HG03196 (cell line): Measurements from ENCODE around the gene KLC3.
"Not testable (repeated sequence)": the region's sequence is repeated elsewhere in the genome, so short reads cannot be mapped to it uniquely, and the experiment has no call there.

Source experiments
- ATAC-seq: cut with Tn5 transposase; IDR thresholded peaks from one replicate; pipeline ENCODE4 v1.9.1; 2021; ENCODE audit not compliant: unreplicated experiment

Gene KLC3

DNA sequence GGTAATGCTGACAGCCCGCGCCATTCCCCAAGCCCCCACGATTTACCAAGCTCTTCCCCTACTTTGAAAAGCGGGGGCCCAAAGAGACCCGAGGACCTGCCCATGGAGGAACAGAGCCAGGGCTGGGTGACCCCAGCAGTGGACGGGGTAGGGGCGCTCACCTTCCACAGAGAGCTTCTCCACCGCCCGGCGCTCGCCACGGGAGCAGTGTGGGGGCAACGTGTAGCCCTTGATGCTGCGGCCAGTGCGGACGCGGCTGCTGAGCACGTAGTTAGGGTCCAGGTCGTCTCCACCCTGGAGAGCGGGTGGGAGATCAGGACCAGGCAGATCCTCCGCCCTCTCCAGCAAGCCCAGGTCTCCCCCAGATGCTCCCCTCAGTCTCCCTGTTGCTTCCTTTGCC is 25.2 kb upstream of the KLC3 start:
- ATAC-seq = no peak

DNA sequence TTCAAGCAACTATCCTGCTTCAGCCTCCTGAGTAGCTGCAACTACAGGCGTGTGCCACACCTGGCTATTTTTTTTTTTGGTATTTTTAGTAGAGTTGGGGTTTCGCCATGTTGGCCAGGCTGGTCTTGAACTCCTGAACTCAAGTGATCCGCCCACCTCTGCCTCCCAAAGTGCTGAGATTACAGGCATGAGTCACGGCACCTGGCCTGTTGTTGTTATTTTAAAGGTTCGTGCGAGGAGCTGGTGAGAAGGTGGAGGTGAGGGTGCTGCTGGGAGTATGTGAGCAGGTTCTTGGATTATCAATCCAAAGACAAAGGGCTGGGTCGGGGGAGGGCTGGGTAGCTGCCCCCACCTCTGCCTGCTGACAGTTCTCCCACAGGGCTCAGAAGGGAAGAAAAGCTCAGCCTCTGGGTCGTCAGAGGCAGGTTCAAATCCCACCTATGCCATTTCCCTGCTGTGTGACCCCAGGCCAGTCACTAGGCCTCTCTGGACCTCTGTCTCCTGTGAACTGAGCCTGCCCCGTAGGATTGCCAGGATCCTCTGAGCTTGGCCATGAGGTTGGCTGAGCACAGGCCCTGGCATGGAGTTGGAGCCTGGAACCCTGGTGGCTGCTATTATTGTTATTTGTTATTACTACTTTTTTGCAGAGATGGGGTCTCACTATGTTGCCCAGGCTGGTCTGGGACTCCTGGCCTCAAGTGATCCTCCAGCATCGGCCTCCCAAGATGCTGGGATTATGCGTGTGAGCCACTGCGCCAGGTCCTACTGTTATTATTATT is 19.4 kb upstream of the KLC3 start:
- ATAC-seq = no peak

DNA sequence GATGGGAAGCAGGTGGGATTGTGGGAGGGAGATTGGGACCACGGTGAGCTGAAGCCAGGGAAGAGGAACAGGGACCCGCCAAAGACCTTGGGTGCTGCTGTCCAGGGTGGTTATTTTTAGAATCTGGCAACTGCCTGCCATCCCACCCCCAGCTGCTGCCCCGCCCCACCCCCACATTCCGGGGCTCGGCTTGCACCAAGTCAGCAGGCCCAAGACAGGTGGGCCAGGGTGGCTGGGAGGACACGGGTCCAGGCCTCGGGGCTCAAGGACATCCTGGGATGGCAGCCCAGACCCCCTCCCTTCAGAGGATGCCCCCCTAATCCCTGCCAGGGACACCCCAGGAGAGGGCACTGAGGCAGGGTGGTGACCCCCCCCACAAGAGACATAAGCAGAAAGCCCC is 18.7 kb upstream of the KLC3 start:
- no peak for ATAC-seq

DNA sequence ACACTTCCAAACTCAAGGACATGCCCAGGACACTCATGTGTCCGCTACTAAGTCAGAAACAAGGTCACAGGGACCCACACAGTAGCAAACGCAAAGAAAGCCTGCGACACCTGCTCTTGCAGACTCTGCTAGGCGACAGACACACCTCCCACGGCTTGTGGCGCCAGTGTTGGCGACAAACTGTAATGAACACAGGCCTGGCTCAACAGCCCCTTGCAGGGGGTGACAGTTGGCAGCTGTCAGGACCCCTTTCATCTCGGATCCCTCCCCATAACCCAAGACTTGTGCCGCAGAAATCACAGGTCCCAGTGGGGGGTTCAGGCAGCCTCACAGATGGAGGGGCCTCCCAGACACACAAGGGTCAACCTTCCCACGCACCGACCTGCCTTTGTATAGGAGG is 18.2 kb upstream of the KLC3 start:
- no peak for ATAC-seq

DNA sequence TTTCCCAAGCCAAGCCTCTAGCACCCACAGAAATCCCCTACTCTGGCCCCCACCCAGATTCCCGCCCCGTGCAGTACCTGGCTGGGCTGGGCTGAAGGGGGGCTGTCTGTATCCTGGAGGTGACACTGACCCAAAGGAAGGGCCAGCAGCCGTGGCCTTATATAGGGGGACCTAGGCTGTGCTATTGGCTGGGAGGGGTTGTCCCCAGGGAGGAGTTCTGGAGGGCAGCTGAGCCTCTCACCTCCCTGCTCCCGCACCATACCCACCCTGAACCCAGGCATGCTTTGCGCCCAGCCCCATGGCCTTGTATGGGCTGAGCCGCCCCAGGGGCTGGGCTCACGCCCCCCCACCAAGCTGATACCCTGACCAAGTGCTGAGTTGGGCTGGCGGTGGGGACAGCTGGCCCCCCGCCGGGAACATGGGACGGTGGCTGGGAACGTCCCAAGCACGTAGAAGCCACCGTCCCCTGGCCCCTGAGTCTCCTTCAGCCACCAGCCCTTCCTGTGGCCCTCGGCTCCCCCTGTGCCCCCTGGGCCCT is 17.7 kb upstream of the KLC3 start, which contains the start of gene CKM:
CKM (minus strand) TSS at position 132 of the 538 bp plus-strand sequence. CDS start 3,162 bp downstream, outside the sequence.
- ATAC-seq = no peak

DNA sequence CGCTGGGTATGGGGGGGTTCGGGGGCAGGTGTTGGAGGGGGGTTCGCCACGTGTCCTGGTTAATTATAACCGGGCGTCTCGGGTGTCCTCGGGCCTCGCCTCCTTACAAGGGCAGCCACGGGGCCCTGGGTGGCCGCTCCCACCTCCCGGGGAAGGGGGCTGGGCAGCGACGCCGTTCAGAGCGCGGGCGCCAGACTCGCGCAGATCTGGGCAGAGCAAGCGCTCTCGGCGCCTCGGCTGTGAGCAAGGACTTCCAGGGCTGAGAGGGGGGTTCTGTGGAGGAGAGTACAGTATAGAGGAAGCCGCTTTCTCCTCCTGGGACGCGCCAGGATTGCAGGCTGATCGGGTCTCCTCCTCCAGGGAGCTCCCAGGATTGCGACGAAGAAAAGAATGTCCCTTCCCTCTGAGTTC is 16.9 kb upstream of the KLC3 start:
- ATAC-seq = no peak

DNA sequence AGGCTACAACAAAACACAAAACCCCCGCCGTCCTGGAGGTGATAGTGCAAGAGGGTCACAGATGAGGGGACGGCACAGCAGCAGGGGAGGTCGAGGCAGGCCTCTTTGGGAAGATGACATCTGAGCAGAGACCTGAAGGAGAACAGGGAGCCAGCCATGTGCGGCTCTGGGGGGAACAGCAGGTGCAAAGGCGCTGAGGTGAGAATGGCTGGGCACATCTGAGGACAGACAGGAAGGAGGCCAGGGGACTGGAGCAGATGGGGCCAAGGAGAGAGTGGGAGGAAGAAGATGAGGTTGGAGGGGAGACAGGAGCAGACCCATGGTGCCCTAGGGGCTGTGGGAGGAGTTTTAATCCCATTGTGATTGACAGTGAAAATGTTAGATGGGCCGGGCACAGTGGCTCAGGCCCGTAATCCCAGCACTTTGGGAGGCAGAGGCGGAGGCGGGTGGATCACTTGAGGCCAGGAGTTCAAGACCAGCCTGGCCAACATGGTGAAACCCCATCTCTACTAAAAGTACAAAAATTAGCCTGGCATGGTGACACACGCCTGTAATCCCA is 16.1 kb upstream of the KLC3 start:
- ATAC-seq = no peak

DNA sequence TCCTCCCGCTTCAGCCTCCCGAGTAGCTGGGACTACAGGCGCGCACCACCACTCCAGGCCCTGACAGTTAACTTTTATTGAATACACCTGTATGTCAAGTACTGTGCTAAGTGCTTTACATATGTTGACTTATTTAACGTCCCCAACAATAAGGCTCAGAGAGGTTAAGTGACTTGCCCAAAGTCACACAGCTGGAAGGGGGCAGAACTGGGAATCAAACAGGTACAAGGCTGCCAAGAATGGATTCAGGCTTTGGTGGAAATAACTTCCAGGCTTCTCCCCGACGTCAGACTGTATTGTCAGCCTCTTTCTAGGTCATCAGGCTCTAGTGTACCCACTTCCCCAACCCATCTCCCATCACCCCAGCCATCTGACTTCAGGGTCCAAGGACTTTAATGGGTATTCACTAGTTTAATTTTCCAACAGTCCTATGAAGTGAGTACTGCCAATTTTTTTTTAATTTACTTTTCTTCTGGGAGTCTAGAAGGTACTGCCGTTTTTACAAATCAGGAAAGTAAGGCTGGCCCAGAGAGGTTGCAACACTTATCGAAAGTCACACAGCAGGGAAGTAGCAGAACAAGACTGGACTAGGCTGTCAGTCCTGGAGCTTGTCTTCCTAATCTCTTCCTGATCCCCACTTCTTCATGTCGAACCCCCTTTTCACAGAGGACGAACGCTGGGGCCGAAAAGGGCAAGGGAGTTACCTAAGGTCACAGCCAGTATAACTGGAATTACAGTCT is 13.0 kb upstream of the KLC3 start:
- ATAC-seq = no peak

DNA sequence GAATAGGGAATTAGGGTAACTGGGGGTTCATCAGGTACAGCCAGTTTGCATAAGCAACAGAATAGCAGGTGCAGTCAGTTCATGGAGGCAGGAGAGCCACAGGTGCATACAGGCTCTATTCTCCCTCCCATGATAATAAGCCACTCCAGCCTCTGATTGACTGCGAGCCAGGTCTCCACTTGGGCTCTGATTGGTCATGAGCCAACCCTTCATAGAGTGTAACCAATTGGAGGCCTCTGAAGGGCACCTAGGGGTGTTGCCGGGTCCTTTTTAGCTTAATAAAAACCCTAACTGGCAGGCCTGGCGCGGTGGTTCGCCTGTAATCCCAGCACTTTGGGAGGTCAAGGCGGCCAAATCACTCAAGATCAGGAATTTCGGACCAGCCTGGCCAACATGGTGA is 9.1 kb upstream of the KLC3 start:
- ATAC-seq = no peak

DNA sequence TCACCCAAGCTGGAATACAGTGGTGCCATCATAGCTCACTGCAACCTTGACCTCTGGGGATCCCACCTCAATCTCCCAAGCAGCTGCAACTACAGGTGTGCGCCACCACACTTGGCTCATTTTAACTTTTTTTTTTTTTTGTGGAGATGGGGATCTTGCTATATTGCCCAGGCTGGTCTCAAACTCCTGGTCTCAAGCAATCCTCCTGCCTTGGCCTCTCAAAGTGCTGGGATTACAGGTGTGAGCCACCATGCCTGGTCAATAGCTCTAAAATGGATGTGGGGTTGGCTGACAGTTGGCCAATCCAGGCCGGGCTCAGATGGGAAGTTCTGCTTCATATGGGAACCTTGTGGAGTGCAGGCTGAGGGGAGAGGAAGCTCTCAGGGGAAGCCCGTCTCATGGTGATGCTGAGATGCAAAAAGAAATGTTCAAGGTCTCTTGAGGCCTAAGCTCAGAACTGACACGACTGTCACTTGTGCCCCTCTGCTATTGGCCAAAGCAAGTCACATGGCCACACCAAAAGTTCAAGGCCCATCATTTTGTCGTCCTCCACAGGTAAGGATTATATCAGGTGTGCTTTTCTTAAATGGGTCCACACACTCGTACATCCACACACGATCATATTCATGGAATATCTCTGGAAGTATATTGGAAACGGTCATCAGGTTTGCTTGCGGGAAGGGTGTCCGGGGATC is 6.8 kb upstream of the KLC3 start:
- ATAC-seq = no peak

DNA sequence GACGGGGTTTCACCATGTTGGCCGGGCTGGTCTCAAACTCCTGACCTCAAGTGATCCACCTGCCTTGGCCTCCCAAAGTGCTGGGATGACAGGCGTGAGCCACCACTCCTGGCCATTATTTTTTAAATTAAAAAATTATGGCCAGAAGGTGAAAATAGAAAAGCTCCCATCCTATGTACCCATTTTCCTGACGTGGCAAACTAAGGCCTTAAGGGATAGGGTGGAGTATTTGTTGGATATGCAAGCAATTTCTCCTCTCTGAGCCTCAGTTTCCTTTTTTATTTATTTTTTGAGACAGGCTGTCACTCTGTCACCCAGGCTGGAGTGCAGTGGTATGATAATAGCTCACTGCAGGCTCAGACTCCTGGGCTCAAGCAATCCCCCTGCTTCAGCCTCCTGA is 5.7 kb upstream of the KLC3 start:
- not testable (repeated sequence) for ATAC-seq

DNA sequence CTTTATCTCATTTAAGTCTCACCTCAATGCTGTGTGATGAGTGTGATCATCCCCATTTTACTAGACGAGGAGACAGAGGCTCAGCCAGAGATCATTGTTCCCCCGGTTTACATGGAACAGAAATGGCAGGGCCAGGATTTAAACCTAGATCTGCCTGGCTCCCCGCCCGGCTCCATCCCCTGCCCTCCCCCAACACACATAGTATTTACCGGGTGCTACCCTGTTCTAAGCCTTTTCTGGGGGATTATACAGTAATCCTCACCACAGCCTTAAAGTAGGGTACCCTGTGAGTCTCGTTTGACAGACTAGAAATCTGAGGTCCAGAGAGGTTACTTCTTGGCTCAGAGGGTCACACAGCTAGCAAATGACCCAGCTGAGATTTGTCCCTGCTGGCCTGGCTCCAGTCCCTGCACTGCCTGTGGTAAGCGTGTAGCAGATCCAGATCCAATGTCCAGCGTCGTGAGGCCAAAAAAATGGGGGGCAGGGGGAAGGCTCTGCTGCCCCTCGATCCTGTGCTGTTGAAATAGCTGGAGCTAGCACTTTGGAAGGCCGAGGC is 3.8 kb upstream of the KLC3 start:
- ATAC-seq = no peak

DNA sequence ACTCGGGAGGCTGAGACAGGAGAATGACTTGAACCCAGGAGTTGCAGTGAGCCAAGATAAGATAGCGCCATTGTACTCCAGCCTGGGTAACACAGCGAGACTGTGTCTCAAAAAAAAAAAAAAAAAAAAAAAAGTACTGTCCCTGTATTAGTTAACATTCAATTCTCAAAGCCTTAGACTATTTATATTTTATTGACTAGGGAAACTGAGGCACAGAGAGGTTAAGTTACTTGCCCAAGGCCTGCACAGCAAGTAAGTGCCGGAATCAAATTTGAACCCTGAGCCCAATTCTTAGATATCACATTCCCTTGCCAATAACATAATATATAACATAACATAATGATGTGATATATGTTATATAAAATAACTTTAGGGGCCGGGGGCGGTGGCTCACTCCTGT is 921 bp upstream of the KLC3 start:
- no peak for ATAC-seq

DNA sequence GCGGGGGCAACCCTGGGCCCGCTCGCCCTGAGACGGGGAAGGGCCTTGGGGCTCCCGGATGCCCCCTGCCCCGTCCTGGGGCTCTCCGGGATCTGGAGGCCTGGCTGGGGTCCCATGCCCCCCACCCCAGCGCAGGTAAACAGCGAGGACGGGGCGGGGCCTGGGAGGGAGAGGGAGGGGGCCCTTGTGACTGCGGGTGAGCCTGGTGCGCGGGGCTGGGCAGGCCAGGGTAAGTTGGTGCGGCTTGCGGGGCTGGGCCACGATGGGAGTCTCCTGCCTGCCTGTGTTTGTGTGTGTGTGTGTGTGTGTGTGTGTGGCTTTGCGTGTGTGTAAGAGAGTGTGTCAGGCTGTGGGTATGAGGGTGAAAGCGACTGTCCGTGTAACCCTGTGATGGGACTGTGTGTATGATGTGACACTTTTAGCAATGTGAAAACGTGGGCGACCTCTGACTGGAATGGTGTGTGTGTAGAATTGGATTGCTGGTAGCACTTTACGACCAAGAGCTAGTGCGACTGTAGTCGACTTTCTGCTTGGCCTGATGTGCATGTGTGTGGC is 426 bp downstream of the KLC3 start:
- no peak for ATAC-seq

DNA sequence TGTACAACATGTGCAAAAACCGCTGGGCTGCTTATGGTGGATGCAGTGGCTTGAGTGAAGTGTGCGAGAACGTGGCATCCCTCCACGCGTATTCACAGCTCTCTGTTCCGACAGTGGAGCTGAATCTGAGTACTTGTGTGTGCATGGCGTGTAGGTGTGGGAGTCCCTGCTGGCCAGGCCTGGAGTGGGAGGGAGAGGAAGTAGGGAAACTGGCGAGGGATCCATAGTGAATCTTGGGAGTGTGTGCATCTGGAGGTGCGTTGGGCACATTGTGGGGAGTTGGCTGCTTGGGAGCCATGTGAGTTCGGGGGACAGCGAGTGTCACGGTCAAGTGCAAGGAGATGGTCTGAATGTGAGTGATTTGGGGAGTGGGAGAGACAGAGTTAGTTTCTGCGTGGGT is 2.4 kb downstream of the KLC3 start:
- ATAC-seq = no peak

DNA sequence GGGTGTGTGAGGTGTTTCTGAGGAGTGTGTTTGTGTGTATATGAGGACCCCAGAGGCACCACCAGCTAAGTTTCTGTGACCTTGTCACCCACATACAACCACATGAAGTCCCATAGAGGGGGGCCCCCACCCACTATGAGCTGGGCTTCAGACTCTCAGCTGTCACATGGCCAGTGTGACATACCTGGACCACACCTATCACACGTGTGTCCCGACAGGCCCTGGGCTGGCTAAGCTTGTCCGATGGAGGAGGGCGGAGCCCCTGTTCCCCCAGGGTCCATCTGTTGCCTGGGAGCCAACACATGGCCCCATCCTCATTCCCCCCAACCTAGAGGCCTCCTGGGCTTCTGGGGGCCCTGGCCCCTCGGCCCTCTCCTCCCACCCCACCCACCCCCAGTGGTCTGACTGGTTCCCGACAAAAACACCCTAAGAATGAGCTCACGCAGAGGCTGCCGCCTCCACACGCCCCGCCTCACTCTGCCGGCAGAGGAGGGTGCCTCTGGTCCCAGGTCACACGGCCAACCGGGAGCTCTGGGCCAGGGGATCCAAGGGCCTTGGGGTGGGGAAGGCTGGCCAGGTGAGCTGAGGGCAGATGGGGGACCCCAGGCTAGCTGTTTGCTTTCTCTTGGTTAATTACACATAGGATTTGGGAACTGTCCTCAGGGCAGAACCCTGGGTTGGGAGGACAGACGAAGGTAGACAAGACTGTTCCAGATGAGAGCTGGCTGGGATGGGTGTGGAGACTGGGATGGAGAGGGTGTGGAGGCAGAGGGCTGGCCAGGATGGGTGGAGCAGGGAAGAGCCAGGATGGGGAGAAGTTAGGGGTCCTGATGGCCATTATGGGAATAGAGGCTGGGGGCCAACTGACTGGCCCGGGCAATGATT is 4.3 kb downstream of the KLC3 start:
- ATAC-seq = no peak

DNA sequence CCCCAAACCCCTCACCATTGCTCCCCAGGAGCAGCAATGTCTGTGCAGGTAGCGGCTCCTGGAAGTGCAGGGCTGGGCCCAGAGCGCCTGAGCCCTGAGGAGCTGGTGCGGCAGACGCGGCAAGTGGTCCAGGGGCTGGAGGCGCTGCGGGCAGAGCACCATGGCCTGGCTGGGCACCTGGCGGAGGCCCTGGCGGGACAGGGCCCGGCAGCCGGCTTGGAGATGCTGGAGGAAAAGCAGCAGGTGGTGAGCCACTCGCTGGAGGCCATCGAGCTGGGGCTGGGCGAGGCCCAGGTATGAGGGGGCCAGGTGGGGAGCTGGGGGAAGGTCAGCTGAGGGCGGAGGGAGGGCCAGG is 4.9 kb downstream of the KLC3 start:
- no peak for ATAC-seq

DNA sequence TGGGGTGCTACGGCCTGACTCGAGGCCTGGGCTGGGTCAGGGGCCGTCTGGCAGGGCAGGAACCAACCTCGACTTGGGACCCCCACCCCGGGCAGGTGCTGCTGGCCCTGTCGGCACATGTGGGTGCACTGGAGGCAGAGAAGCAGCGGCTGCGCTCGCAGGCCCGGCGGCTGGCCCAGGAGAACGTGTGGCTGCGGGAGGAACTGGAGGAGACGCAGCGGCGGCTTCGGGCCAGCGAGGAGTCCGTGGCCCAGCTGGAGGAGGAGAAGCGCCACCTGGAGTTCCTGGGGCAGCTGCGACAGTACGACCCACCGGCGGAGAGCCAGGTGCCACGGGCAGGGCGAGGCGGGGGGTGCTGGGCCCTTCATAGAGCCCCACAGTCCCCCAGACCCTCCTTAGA is 5.9 kb downstream of the KLC3 start:
- ATAC-seq = no peak

DNA sequence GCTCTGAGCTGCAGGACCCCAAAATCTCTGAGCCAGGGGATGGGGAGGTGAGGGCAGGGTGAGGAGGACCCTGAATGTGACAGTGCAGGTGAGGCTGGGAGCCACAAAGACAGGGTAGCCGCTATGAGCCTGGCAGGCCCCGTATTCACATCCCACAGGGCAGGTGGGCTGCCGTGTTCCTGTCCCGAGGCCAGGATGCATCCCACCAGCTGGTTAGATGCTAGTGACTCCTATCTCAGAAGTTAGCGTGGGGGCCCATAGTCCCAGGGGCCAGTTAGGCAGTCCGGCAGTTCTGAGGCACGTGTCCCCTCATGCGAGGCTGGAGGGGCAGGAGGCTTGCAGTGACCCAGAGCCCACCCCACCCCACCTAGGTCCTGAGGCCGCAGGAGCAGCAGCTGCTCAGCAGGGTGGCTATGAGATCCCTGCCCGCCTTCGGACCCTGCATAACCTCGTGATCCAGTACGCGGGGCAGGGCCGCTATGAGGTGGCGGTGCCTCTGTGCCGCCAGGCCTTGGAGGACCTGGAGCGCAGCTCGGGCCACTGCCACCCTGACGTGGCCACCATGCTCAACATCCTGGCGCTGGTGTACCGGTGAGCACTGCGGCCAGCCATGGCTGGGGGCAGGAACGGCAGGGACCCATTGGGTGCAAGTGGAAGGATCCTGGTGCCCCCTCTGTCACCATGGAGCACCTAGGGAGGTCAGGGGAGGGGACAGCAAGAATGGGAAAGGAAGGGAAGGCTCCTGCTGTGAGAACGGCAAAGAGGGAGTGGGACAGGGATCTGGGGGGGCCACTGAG is 7.2 kb downstream of the KLC3 start:
- ATAC-seq = no peak
